ENCODE measurements around the gene C9orf40.

The C9orf40 gene

GRCh38 chr9:74952201-74953151 lies at the start of gene C9orf40:
C9orf40 (minus strand) TSS chr9:74952912; CDS start chr9:74952611, 301 bp downstream.
- H3K9me3 ChIP-seq (ENCODE audit: control insufficient read depth, insufficient read depth, low read length) = no peaks in the 10 kb centered on the region

GRCh38 chr9:75001719-75002421 lies 49.2 kb upstream of the C9orf40 start:
- Histone ChIP-seq H3K9me3 (ENCODE audit: control insufficient read depth, insufficient read depth, low read length) (no peaks in the 10 kb centered on the region), H3K27me3 (ENCODE audit: control insufficient read depth, insufficient read depth, low read length) (no peaks in the 10 kb centered on the region), H3K9ac (ENCODE audit: low read depth, low read length) (no peak overlapping the region), H3K36me3 (ENCODE audit: control insufficient read depth, insufficient read depth, low read length) (no peaks in the 10 kb centered on the region), H3K4me3 (ENCODE audit: low read depth, low read length) (no peak overlapping the region), H3K4me1 (ENCODE audit: control insufficient read depth, insufficient read depth, low read length) (no peaks in the 10 kb centered on the region)

More at GRCh38 chr9:74952201-74953151, at the start of gene C9orf40:
- Histone ChIP-seq H3K27me3 (ENCODE audit: control insufficient read depth, insufficient read depth, low read length) (no peaks in the 10 kb centered on the region), H3K4me3 (ENCODE audit: low read depth, low read length) (peak within 1 kb of the TSS; percentile 90), H3K36me3 (ENCODE audit: control insufficient read depth, insufficient read depth, low read length) (no peaks in the 10 kb centered on the region), H3K4me1 (ENCODE audit: control insufficient read depth, insufficient read depth, low read length) (no peaks in the 10 kb centered on the region), H3K9ac (ENCODE audit: low read depth, low read length) (peak within 1 kb of the TSS; percentile 71)

- no peaks in the 10 kb centered on the region for H3K27me3 ChIP-seq (ENCODE audit: control insufficient read depth, insufficient read depth, low read length)
- H3K4me3 ChIP-seq (ENCODE audit: low read depth, low read length) = no peak overlapping the region
- no peaks in the 10 kb centered on the region for H3K36me3 ChIP-seq (ENCODE audit: control insufficient read depth, insufficient read depth, low read length)
- H3K4me1 ChIP-seq (ENCODE audit: control insufficient read depth, insufficient read depth, low read length) = no peaks in the 10 kb centered on the region
- H3K9ac ChIP-seq (ENCODE audit: low read depth, low read length) = no peak overlapping the region
- no peaks in the 10 kb centered on the region for H3K9me3 ChIP-seq (ENCODE audit: control insufficient read depth, insufficient read depth, low read length)
These were observed 48.1 kb upstream of the C9orf40 start for GRCh38 chr9:75000835-75001234.

- no peaks in the 10 kb centered on the region for H3K9me3 ChIP-seq (ENCODE audit: control insufficient read depth, insufficient read depth, low read length)
- H3K9ac ChIP-seq (ENCODE audit: low read depth, low read length) = no peak overlapping the region
- H3K36me3 ChIP-seq (ENCODE audit: control insufficient read depth, insufficient read depth, low read length) = no peaks in the 10 kb centered on the region
These were observed 32.3 kb upstream of the C9orf40 start for GRCh38 chr9:74985041-74985440.

GRCh38 chr9:74983709-74984108 lies 31.0 kb upstream of the C9orf40 start:
- no peaks in the 10 kb centered on the region for H3K36me3 ChIP-seq (ENCODE audit: control insufficient read depth, insufficient read depth, low read length)
- H3K9me3 ChIP-seq (ENCODE audit: control insufficient read depth, insufficient read depth, low read length) = no peaks in the 10 kb centered on the region
- H3K4me3 ChIP-seq (ENCODE audit: low read depth, low read length) = no peak overlapping the region
- no peaks in the 10 kb centered on the region for H3K4me1 ChIP-seq (ENCODE audit: control insufficient read depth, insufficient read depth, low read length)
- no peak overlapping the region for H3K9ac ChIP-seq (ENCODE audit: low read depth, low read length)
- no peaks in the 10 kb centered on the region for H3K27me3 ChIP-seq (ENCODE audit: control insufficient read depth, insufficient read depth, low read length)

More at GRCh38 chr9:74985041-74985440, 32.3 kb upstream of the C9orf40 start:
- H3K27me3 ChIP-seq (ENCODE audit: control insufficient read depth, insufficient read depth, low read length) = no peaks in the 10 kb centered on the region
- H3K4me1 ChIP-seq (ENCODE audit: control insufficient read depth, insufficient read depth, low read length) = no peaks in the 10 kb centered on the region
- H3K4me3 ChIP-seq (ENCODE audit: low read depth, low read length) = no peak overlapping the region

- Histone ChIP-seq H3K4me1 (ENCODE audit: control insufficient read depth, insufficient read depth, low read length) (no peaks in the 10 kb centered on the region), H3K9ac (ENCODE audit: low read depth, low read length) (no peak overlapping the region), H3K27me3 (ENCODE audit: control insufficient read depth, insufficient read depth, low read length) (no peaks in the 10 kb centered on the region), H3K9me3 (ENCODE audit: control insufficient read depth, insufficient read depth, low read length) (no peaks in the 10 kb centered on the region), H3K36me3 (ENCODE audit: control insufficient read depth, insufficient read depth, low read length) (no peaks in the 10 kb centered on the region), H3K4me3 (ENCODE audit: low read depth, low read length) (no peak overlapping the region)
These were observed 27.1 kb upstream of the C9orf40 start for GRCh38 chr9:74979844-74980243.

- Histone ChIP-seq H3K36me3 (ENCODE audit: control insufficient read depth, insufficient read depth, low read length) (no peaks in the 10 kb centered on the region), H3K4me1 (ENCODE audit: control insufficient read depth, insufficient read depth, low read length) (no peaks in the 10 kb centered on the region), H3K4me3 (ENCODE audit: low read depth, low read length) (no peak overlapping the region), H3K27me3 (ENCODE audit: control insufficient read depth, insufficient read depth, low read length) (no peaks in the 10 kb centered on the region), H3K9me3 (ENCODE audit: control insufficient read depth, insufficient read depth, low read length) (no peaks in the 10 kb centered on the region), H3K9ac (ENCODE audit: low read depth, low read length) (no peak overlapping the region)
These were observed 24.6 kb upstream of the C9orf40 start for GRCh38 chr9:74977287-74977686.

GRCh38 chr9:74975538-74975937 lies 22.8 kb upstream of the C9orf40 start:
- H3K9me3 ChIP-seq (ENCODE audit: control insufficient read depth, insufficient read depth, low read length) = no peaks in the 10 kb centered on the region
- H3K9ac ChIP-seq (ENCODE audit: low read depth, low read length) = no peak overlapping the region
- no peak overlapping the region for H3K4me3 ChIP-seq (ENCODE audit: low read depth, low read length)
- no peaks in the 10 kb centered on the region for H3K27me3 ChIP-seq (ENCODE audit: control insufficient read depth, insufficient read depth, low read length)
- H3K4me1 ChIP-seq (ENCODE audit: control insufficient read depth, insufficient read depth, low read length) = no peaks in the 10 kb centered on the region
- no peaks in the 10 kb centered on the region for H3K36me3 ChIP-seq (ENCODE audit: control insufficient read depth, insufficient read depth, low read length)

GRCh38 chr9:74974558-74974957 lies 21.8 kb upstream of the C9orf40 start:
- H3K27me3 ChIP-seq (ENCODE audit: control insufficient read depth, insufficient read depth, low read length) = no peaks in the 10 kb centered on the region
- H3K4me3 ChIP-seq (ENCODE audit: low read depth, low read length) = no peak overlapping the region
- H3K9ac ChIP-seq (ENCODE audit: low read depth, low read length) = no peak overlapping the region
- H3K36me3 ChIP-seq (ENCODE audit: control insufficient read depth, insufficient read depth, low read length) = no peaks in the 10 kb centered on the region
- H3K4me1 ChIP-seq (ENCODE audit: control insufficient read depth, insufficient read depth, low read length) = no peaks in the 10 kb centered on the region
- no peaks in the 10 kb centered on the region for H3K9me3 ChIP-seq (ENCODE audit: control insufficient read depth, insufficient read depth, low read length)

GRCh38 chr9:74973714-74974113 lies 21.0 kb upstream of the C9orf40 start:
- Histone ChIP-seq H3K27me3 (ENCODE audit: control insufficient read depth, insufficient read depth, low read length) (no peaks in the 10 kb centered on the region), H3K4me3 (ENCODE audit: low read depth, low read length) (no peak overlapping the region), H3K9me3 (ENCODE audit: control insufficient read depth, insufficient read depth, low read length) (no peaks in the 10 kb centered on the region), H3K36me3 (ENCODE audit: control insufficient read depth, insufficient read depth, low read length) (no peaks in the 10 kb centered on the region), H3K9ac (ENCODE audit: low read depth, low read length) (no peak overlapping the region), H3K4me1 (ENCODE audit: control insufficient read depth, insufficient read depth, low read length) (no peaks in the 10 kb centered on the region)

GRCh38 chr9:74963056-74963455 lies 10.3 kb upstream of the C9orf40 start:
- no peaks in the 10 kb centered on the region for H3K9me3 ChIP-seq (ENCODE audit: control insufficient read depth, insufficient read depth, low read length)
- H3K4me1 ChIP-seq (ENCODE audit: control insufficient read depth, insufficient read depth, low read length) = no peaks in the 10 kb centered on the region
- H3K9ac ChIP-seq (ENCODE audit: low read depth, low read length) = no peak overlapping the region
- no peaks in the 10 kb centered on the region for H3K27me3 ChIP-seq (ENCODE audit: control insufficient read depth, insufficient read depth, low read length)
- H3K36me3 ChIP-seq (ENCODE audit: control insufficient read depth, insufficient read depth, low read length) = no peaks in the 10 kb centered on the region
- no peak overlapping the region for H3K4me3 ChIP-seq (ENCODE audit: low read depth, low read length)

GRCh38 chr9:74961496-74961895 lies 8.8 kb upstream of the C9orf40 start:
- H3K9me3 ChIP-seq (ENCODE audit: control insufficient read depth, insufficient read depth, low read length) = no peaks in the 10 kb centered on the region
- no peaks in the 10 kb centered on the region for H3K36me3 ChIP-seq (ENCODE audit: control insufficient read depth, insufficient read depth, low read length)
- no peaks in the 10 kb centered on the region for H3K27me3 ChIP-seq (ENCODE audit: control insufficient read depth, insufficient read depth, low read length)
- H3K4me3 ChIP-seq (ENCODE audit: low read depth, low read length) = no peak overlapping the region
- no peak overlapping the region for H3K9ac ChIP-seq (ENCODE audit: low read depth, low read length)
- no peaks in the 10 kb centered on the region for H3K4me1 ChIP-seq (ENCODE audit: control insufficient read depth, insufficient read depth, low read length)
